ENCODE data around the gene SMPD2. TPM values are rescaled to one million over a fixed set of nuclear protein-coding genes. Genes with fewer than 3 reads are reported as not detected.

The SMPD2 gene
- total and polyA plus RNA-seq, 2 of the 4 experiments (the other 2 are of a cell fraction): 7.7 to 9.0 TPM

- Histone ChIP-seq H3K79me1 (ENCODE audit: low read depth in 1 of 2, low read length in 2 of 2) (peaks cover 8 to 27% of the 10 kb centered on the region in 2 experiments; a peak in 3 of 4 replicates), H4K20me1 (ENCODE audit: insufficient read depth, low read length) (no peaks in the 10 kb centered on the region), H3K4me2 (ENCODE audit: low read depth, low read length) (no peak overlapping the region), H3K27ac (ENCODE audit: insufficient read depth, low read length) (no peak overlapping the region), H2BK120ac (ENCODE audit: low read depth, low read length) (no peak overlapping the region), H4K5ac (ENCODE audit: low read depth, low read length) (no peak overlapping the region), H3K4me3 (ENCODE audit: insufficient read depth, low read depth, low read length) (no peak overlapping the region), H3K9ac (ENCODE audit: low read depth, low read length) (no peak overlapping the region), H3K4ac (ENCODE audit: low read depth, low read length) (no peak overlapping the region), H3K9me1 (ENCODE audit: insufficient read depth, low read length) (peaks cover 5% of the 10 kb centered on the region; the same call in 1 of the 2 replicates), H3K14ac (replicated peaks; ENCODE audit: low read depth, low read length) (no peak overlapping the region), H2BK5ac (ENCODE audit: low read depth, low read length, poor library complexity, severe bottlenecking) (no peak overlapping the region), H3K56ac (ENCODE audit: extremely low read depth, insufficient read depth, low read length) (no peak overlapping the region), H4K8ac (ENCODE audit: low read depth in 2 of 2, low read length in 2 of 2) (no peak overlapping the region), H3K36me3 (ENCODE audit: control insufficient read depth, insufficient read depth, low read length) (peaks cover 18% of the 10 kb centered on the region), H3K27me3 (ENCODE audit: control insufficient read depth, insufficient read depth, low read length) (no peaks in the 10 kb centered on the region), H3K18ac (ENCODE audit: low read depth, low read length) (no peak overlapping the region), H2AK5ac (ENCODE audit: low read depth, low read length) (no peak overlapping the region), H3K4me1 (ENCODE audit: control insufficient read depth, insufficient read depth, low read length) (peaks cover 3% of the 10 kb centered on the region), H2BK15ac (ENCODE audit: low read depth, low read length) (no peak overlapping the region), H3K23ac (ENCODE audit: low read depth, low read length) (no peak overlapping the region), H4K91ac (ENCODE audit: insufficient read depth, low read depth, low read length) (no peak overlapping the region), H3K9me3 (ENCODE audit: control insufficient read depth, insufficient read depth, low read length) (no peaks in the 10 kb centered on the region), H2BK20ac (ENCODE audit: low read depth, low read length) (no peak overlapping the region), H2AK9ac (replicated peaks; ENCODE audit: low read depth, low read length, poor library complexity) (no peak overlapping the region), H2AFZ (replicated peaks; ENCODE audit: low read length, poor library complexity) (no peak overlapping the region)
- TF ChIP-seq RAD21 (IDR thresholded peaks at IDR 0.05; ENCODE audit: low read length) (no peak), BHLHE40 (IDR thresholded peaks at IDR 0.05; ENCODE audit: low read depth, low read length) (no peak), RCOR1 (IDR thresholded peaks at IDR 0.05; ENCODE audit: insufficient replicate concordance, low read length) (no peak), MAZ (IDR thresholded peaks at IDR 0.05; ENCODE audit: borderline replicate concordance, low read depth, low read length) (no peak), RFX5 (IDR thresholded peaks at IDR 0.05; ENCODE audit: low read depth, low read length) (no peak), CHD1 (IDR thresholded peaks at IDR 0.05; ENCODE audit: low read depth, low read length) (no peak), MXI1 (IDR thresholded peaks at IDR 0.05; ENCODE audit: borderline replicate concordance, low read depth, low read length) (no peak), MAFK (IDR thresholded peaks at IDR 0.05; ENCODE audit: low read depth, low read length) (no peak), CTCF (conservative IDR thresholded peaks at IDR 0.05; ENCODE audit: low read depth, low read length) (no peak)
- TF ChIP-seq, protein P1, sequence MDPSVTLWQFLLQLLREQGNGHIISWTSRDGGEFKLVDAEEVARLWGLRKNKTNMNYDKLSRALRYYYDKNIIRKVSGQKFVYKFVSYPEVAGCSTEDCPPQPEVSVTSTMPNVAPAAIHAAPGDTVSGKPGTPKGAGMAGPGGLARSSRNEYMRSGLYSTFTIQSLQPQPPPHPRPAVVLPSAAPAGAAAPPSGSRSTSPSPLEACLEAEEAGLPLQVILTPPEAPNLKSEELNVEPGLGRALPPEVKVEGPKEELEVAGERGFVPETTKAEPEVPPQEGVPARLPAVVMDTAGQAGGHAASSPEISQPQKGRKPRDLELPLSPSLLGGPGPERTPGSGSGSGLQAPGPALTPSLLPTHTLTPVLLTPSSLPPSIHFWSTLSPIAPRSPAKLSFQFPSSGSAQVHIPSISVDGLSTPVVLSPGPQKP (IDR thresholded peaks at IDR 0.05; ENCODE audit: borderline replicate concordance, low read depth, low read length): no peak
- BruUV-seq (replicated peaks): no TSS peak
- POLR2A ChIA-PET (ENCODE audit: unreplicated experiment): no interaction called here
- CTCF ChIA-PET: interaction anchor here (0.6 kb wide), 1 partner anchor 24 kb away, joined by 3 read pairs; no protein-coding TSS in a partner anchor
- intact Hi-C loops (cut with micrococcal nuclease): no loop called here
- in situ Hi-C loops (cut with MboI; ENCODE audit: low sequenced_read_pairs): no loop called here
- no peak for ATAC-seq (ENCODE audit: low read depth)
- WGBS, 2 experiments (ENCODE audit: extremely low coverage in 2 of 2, insufficient read length in 1 of 2): no CpG with 5 or more reads among the region's 1 CpG
- dilution Hi-C loops (cut with HindIII; ENCODE audit: low sequenced_read_pairs, unreplicated experiment): no loop called here
- DNase-seq: no peak
These were observed 21.4 kb downstream of the SMPD2 start for GRCh38 chr6:109461733-109462526.

All from IMR-90 (cell line).